Ectodermal cell (in vitro differentiated cells): ENCODE measurements around the gene HEBP2.

Source experiments
- H3K27ac ChIP-seq: 2 replicates; pipeline ENCODE4 v1.7.0; 2013; ENCODE audit warnings: mild to moderate bottlenecking, low read depth, low read length; ENCODE audit not compliant: insufficient read depth, poor library complexity, severe bottlenecking
- H3K27me3 ChIP-seq: 2 replicates; pipeline ENCODE4 v1.7.0; 2013; ENCODE audit warnings: mild to moderate bottlenecking, low read length; ENCODE audit not compliant: insufficient read depth, control insufficient read depth, poor library complexity, severe bottlenecking
- H3K36me3 ChIP-seq: one replicate; pipeline ENCODE4 v1.7.0; 2013; ENCODE audit warnings: low read length; ENCODE audit not compliant: control insufficient read depth, insufficient read depth
- H3K4me1 ChIP-seq: one replicate; pipeline ENCODE4 v1.7.0; 2013; ENCODE audit warnings: low read length; ENCODE audit not compliant: control insufficient read depth, insufficient read depth
- H3K4me3 ChIP-seq: 2 replicates; pipeline ENCODE4 v1.7.0; 2013; ENCODE audit warnings: low read depth, low read length, control low read depth; ENCODE audit not compliant: insufficient read depth
- H3K9me3 ChIP-seq: 2 replicates; pipeline ENCODE4 v1.7.0; 2013; ENCODE audit warnings: mild to moderate bottlenecking, low read length, moderate library complexity; ENCODE audit not compliant: control insufficient read depth
- WGBS, 2 experiments: methylation state at CpG; one replicate each; pipeline ENCODE4 v1.1.7; 2013; ENCODE audit warnings: missing lambda C conversion rate in 2 of 2; 5-methylcytosine and 5-hydroxymethylcytosine counted together

Gene HEBP2

DNA sequence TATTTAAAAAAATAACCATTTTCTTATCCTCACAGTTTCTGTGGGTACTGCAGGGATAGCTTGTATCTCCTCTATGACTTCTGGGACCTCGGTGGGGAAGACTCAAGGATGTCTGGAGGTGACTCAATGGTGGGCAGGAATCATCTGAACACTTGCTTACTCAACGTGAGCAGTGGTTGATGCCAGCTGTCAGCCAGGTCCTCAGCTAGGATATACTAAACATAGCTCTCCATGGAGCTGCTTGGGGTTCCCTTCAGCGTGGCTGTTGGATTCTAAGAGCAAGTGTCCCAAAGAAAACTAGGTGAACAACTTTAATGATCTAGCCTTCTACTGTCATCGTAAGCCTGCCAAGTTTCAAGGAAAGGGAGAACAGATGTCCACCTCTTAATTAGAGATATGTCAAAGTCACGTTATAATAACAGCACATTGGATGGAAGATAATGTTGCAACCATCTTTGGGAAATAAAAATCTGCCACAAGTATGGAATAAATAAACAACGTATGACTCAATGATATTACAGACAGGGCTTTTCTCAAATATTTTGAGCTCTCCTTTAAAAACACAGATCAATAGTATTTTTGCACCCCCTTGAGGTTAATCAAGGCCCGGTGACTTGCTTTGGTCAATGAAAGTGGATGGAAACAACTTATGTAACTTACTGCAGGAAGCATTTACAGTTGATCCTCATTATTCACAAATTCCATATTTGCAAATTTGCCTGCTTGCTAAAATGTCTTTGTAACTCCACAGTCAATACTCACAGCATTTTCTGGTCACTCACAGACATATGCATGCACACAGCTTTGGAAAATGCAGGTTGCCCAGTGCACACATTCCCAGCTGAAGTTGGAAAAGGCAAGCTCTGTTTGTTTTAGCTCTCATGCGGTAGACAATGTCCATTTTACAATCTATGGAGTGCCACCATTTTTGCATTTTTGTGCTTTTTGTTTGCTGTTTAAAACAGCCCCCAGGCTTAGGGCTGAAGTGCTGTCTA is 6.6 kb upstream of the HEBP2 start:
- no peak overlapping the region for H3K27ac ChIP-seq
- no peaks in the 10 kb centered on the region for H3K36me3 ChIP-seq
- H3K27me3 ChIP-seq = no peaks in the 10 kb centered on the region
- H3K4me3 ChIP-seq = no peak overlapping the region
- WGBS, 2 experiments = 90 to 95% methylated on average over 8 of the region's 8 CpGs
- H3K9me3 ChIP-seq = no peaks in the 10 kb centered on the region
- H3K4me1 ChIP-seq = no peaks in the 10 kb centered on the region

DNA sequence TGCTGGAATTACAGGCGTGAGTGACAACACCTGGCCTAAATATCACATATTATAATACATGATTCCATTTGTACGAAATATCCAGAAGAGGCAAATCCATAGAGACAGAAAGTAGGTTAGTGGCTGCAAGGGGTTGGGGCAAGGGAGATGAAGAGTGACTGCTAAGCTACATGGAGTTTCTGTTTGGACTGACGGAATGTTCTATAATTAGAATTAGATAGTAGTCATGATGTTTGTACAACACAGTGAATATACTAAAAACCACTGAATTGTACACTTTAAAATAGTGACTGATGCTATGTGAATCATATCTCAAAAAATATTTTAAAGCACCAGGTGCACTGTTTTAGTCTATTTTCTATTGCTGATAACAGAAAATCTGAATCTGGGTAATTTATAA is 3.7 kb upstream of the HEBP2 start:
- 86 to 87% methylated on average over 3 of the region's 3 CpGs for WGBS, 2 experiments
- no peaks in the 10 kb centered on the region for H3K9me3 ChIP-seq
- H3K4me3 ChIP-seq = no peak overlapping the region
- no peaks in the 10 kb centered on the region for H3K36me3 ChIP-seq
- H3K27me3 ChIP-seq = no peaks in the 10 kb centered on the region
- H3K4me1 ChIP-seq = no peaks in the 10 kb centered on the region
- no peak overlapping the region for H3K27ac ChIP-seq

DNA sequence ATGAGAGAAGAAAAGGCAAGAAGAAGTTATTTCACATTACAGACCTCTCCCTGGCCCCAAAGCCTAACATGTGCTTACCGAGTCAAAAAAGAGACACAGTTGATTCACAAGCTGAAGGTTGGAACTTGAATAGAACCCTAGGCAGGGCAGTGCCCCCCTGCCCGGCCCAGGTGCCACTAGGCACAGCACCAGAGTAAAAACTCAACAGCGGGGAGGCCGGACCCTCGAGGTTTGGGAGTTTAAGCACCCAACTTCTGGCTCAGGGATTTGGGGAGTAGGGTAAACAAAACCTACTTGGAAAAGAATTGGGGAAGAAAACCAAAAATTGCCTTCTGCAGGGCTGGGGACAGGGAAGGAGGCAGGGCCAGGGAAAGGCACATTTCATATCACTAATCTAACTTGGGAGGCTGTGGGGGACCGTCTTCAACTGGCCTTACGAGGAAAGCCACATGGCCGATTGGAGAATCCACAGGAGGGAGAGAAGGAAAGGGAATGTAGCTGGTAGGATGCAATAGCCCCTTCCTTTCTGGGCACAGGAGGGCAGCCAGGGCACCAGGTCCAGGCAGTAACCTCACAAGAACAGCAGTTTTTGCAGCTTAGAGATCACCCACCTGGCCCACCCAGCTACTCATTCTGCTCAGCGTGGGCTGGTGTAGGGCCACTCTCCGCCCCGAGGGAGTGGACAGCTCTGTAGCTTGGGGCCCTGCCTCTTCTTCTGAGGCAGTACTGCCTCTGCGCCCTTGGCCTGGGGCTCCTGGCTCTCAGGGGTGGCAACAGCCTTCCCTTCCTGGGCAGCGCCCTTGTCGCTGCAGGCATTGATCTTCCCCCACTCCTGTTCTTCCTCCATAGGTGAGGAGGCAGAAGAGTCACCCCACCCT is 1.8 kb upstream of the HEBP2 start:
- peaks cover under 1% of the 10 kb centered on the region for H3K36me3 ChIP-seq
- H3K4me1 ChIP-seq = no peaks in the 10 kb centered on the region
- H3K27me3 ChIP-seq = no peaks in the 10 kb centered on the region
- whole genome bisulfite sequencing, 2 experiments = 93% methylated on average over 14 of the region's 14 CpGs
- H3K27ac ChIP-seq = no peak overlapping the region
- no peak overlapping the region for H3K4me3 ChIP-seq
- no peaks in the 10 kb centered on the region for H3K9me3 ChIP-seq

DNA sequence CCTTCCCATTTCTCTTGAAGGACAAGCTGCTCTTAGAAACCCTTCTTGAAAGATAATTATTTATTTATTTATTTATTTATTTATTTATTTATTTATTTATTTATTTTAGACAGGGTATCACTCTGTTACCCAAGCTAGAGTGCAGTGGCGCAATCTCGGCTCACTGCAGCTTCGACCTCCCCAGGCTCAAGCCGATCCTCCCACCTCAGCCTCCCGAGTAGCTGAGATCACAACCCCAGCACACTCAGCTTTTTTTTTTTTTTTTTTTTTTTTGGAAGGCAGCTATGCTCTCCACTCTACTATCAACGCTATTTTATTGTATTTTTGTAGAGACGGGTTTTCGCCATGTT is 1.2 kb upstream of the HEBP2 start:
- 94 to 95% methylated on average over 8 of the region's 8 CpGs for WGBS, 2 experiments
- H3K4me1 ChIP-seq = no peaks in the 10 kb centered on the region
- peaks cover 6% of the 10 kb centered on the region for H3K36me3 ChIP-seq
- H3K27me3 ChIP-seq = no peaks in the 10 kb centered on the region
- H3K4me3 ChIP-seq = no peak overlapping the region
- H3K9me3 ChIP-seq = no peaks in the 10 kb centered on the region
- H3K27ac ChIP-seq = no peak overlapping the region

DNA sequence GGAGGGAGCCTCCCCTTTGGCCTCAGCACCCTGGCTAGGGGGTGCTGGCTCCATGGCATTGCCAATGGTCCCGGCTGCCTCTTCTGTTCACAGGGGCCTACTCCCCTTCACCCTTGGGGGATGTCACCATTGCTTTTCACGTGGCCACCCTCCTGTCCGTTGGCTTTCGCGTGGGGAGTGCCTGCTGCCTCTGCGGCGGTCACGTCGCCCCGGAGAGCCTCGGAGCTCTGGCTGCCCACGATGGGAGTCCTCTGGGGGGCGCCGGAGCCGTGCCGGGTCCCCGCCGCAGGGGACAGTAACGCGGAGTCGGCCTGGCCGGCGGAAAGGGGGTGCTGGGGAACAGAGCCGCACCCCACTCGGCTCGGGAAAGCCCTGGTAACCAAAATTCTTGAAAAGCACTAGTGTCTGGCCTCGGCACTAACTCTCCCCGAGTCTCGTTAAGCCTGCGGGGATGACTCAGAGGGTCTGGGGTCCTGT is 661 bp upstream of the HEBP2 start:
- Histone ChIP-seq H3K36me3 (peaks cover 6% of the 10 kb centered on the region), H3K4me1 (no peaks in the 10 kb centered on the region), H3K27me3 (no peaks in the 10 kb centered on the region), H3K27ac (no peak overlapping the region), H3K9me3 (no peaks in the 10 kb centered on the region), H3K4me3 (peak overlapping the region; percentile 85)
- 6% methylated on average over 30 of the region's 30 CpGs for WGBS, 2 experiments

DNA sequence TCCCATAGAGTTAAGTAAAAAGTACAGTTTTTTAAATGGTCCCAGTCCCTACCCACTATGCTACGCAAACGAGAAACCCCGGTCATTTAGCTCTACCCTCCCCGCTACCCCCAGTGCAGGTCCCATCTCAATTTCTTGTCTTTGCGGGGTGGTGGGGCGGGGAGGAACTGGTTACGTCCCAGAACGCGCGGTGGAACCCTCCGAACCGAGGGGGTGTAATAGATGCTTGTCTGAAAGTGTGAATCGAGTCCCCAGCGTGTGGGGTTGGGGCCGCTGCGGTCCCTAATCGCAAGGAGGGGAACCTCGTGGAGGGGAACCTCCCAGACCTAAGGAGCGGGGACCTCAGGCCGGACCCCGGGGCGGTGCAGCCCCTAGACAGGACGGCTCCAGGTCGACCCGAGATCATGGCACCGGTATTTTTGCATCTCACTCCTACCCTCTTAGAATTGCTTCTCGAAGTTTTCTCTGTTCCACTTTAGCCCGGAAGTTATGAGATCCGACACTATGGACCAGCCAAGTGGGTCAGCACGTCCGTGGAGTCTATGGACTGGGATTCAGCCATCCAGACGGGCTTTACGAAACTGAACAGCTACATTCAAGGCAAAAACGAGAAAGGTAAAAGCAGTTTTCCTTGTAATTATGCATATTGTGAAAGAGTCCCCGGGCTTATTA is 779 bp downstream of the HEBP2 start:
- Histone ChIP-seq H3K9me3 (no peaks in the 10 kb centered on the region), H3K4me1 (no peaks in the 10 kb centered on the region), H3K27me3 (no peaks in the 10 kb centered on the region), H3K27ac (no peak overlapping the region), H3K36me3 (peaks cover 6% of the 10 kb centered on the region), H3K4me3 (peak overlapping the region; percentile 85)
- 8% methylated on average over 35 of the region's 35 CpGs for WGBS, 2 experiments

DNA sequence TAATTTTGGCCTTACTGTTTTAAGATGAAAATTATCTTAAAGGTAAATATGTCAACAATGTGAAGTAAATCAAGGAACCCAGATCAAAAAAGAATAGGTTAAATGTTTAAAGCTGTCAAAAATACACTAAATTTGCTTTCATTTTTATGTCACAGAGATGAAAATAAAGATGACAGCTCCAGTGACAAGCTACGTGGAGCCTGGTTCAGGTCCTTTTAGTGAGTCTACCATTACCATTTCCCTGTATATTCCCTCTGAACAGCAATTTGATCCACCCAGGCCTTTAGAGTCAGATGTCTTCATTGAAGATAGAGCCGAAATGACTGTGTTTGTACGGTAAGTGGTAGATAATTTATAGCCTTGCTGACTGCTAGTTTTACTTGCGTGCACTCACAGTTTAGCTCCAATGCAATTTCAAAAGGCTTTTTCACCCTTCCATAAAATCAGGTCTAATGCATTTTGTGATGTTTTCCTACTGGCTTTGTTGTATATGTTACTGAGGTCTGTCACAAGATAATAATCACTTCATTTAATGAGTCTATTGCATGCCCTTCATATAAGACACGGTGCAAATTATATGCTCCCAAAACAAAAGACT is 1.9 kb downstream of the HEBP2 start:
- Histone ChIP-seq H3K4me1 (no peaks in the 10 kb centered on the region), H3K36me3 (peaks cover 6% of the 10 kb centered on the region), H3K27ac (no peak overlapping the region), H3K4me3 (no peak overlapping the region), H3K9me3 (no peaks in the 10 kb centered on the region), H3K27me3 (no peaks in the 10 kb centered on the region)
- 96 to 97% methylated on average over 5 of the region's 5 CpGs for WGBS, 2 experiments

DNA sequence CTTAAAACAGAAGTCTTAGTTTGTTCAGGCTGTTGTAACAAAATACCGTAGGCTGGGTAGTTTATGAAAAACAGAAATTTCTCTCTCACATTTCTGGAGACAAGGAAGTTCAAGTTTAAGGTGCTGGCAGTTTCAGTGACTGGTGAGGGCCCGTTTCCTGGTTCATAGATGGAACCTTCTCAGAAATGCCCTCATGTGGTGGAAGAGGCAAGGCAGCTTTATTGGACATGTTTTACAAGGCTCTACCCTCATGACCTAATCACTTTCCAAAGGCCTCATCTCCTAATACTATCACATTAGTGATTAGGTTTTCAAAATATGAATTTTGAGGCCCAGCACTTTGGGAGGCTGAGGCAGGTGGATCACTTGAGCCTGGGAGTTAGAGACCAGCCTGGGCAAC is 2.4 kb downstream of the HEBP2 start:
- H3K27ac ChIP-seq = no peak overlapping the region
- no peaks in the 10 kb centered on the region for H3K4me1 ChIP-seq
- H3K36me3 ChIP-seq = peaks cover 6% of the 10 kb centered on the region
- H3K4me3 ChIP-seq = no peak overlapping the region
- no peaks in the 10 kb centered on the region for H3K9me3 ChIP-seq
- 96 to 98% methylated on average over 2 of the region's 2 CpGs for WGBS, 2 experiments
- no peaks in the 10 kb centered on the region for H3K27me3 ChIP-seq

DNA sequence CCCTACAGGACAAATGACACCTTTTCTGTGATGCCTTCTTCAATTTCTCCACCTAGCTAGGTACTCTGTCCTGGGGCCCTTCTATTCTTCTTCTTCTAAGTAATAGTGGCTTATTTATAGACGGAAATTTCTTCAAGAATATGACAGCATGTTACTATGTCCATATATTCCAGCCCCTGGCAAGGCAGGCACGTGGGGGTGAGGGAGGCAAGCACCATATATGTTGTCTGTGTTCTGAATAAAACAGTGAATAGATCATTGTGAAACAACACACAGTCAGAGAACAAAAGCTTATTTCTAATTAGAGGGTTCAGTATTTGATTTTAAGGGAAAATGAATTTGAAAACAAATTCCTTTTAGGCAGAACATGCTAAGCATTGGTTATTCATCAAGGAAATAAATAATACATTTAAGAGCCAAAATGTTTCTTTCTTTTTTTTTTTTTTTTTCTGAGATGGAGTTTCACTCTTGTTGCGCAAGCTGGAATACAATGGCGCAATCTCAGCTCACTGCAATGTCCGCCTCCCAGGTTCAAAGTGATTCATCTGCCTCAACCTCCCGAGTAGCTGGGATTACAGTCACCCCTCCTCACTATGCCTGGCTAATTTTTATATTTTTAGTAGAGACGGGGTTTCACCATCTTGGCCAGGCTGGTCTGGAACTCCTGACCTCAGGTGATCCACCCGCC is 6.2 kb downstream of the HEBP2 start:
- 92 to 93% methylated on average over 7 to 8 of the region's 8 CpGs for WGBS, 2 experiments
- peaks cover 22% of the 10 kb centered on the region for H3K36me3 ChIP-seq

More for the DNA sequence above, 6.2 kb downstream of the HEBP2 start:
- Histone ChIP-seq H3K27ac (no peak overlapping the region), H3K9me3 (no peaks in the 10 kb centered on the region), H3K4me1 (no peaks in the 10 kb centered on the region), H3K4me3 (no peak overlapping the region), H3K27me3 (no peaks in the 10 kb centered on the region)
